HG02970 (cell line): ENCODE results near the gene SFXN1.
A peak's percentile ranks its signal among the peaks of the same experiment; 100 is the strongest.
"Not testable (repeated sequence)": the region's sequence is repeated elsewhere in the genome, so short reads cannot be mapped to it uniquely, and the experiment has no call there.

Source experiments
- ATAC-seq: cut with Tn5 transposase; IDR thresholded peaks from one replicate; pipeline ENCODE4 v1.9.1; 2021; ENCODE audit warnings: mild to moderate bottlenecking, moderate library complexity, moderate number of reproducible peaks; ENCODE audit not compliant: unreplicated experiment, low FRiP score

The SFXN1 gene

GRCh38 chr5:175534070-175534932 is 55.9 kb downstream of the SFXN1 start:
- ATAC-seq, result peak; percentile 93

GRCh38 chr5:175535331-175535730 is 57.0 kb downstream of the SFXN1 start:
- not testable (repeated sequence) for ATAC-seq

- ATAC-seq, result no peak
These were observed 57.4 kb downstream of the SFXN1 start for GRCh38 chr5:175535796-175536195.

GRCh38 chr5:175538576-175538975 is 60.2 kb downstream of the SFXN1 start:
- no peak for ATAC-seq

- ATAC-seq, result no peak
These were observed 61.6 kb downstream of the SFXN1 start for GRCh38 chr5:175539936-175540335.

- ATAC-seq, result no peak
These were observed 62.9 kb downstream of the SFXN1 start for GRCh38 chr5:175541264-175541663.

GRCh38 chr5:175542232-175542965 is 64.0 kb downstream of the SFXN1 start:
- ATAC-seq, result no peak

GRCh38 chr5:175542966-175543235 is 64.5 kb downstream of the SFXN1 start:
- no peak for ATAC-seq

GRCh38 chr5:175544108-175544511 is 65.8 kb downstream of the SFXN1 start:
- ATAC-seq, result no peak

GRCh38 chr5:175544586-175544985 is 66.2 kb downstream of the SFXN1 start:
- no peak for ATAC-seq

- ATAC-seq, result no peak
These were observed 69.5 kb downstream of the SFXN1 start for GRCh38 chr5:175547842-175548241.

GRCh38 chr5:175548626-175549311 is 70.4 kb downstream of the SFXN1 start:
- no peak for ATAC-seq

GRCh38 chr5:175550055-175550805 is 71.9 kb downstream of the SFXN1 start:
- no peak for ATAC-seq

GRCh38 chr5:175551266-175551665 is 72.9 kb downstream of the SFXN1 start:
- no peak for ATAC-seq

GRCh38 chr5:175554296-175554695 is 75.9 kb downstream of the SFXN1 start:
- no peak for ATAC-seq

- no peak for ATAC-seq
These were observed 76.9 kb downstream of the SFXN1 start for GRCh38 chr5:175555168-175555785.

GRCh38 chr5:175556794-175557193 is 78.4 kb downstream of the SFXN1 start:
- ATAC-seq, result no peak

- ATAC-seq, result no peak
These were observed 79.4 kb downstream of the SFXN1 start for GRCh38 chr5:175557778-175558177.

- ATAC-seq, result no peak
These were observed 80.6 kb downstream of the SFXN1 start for GRCh38 chr5:175558801-175559480.

GRCh38 chr5:175560011-175560410 is 81.7 kb downstream of the SFXN1 start:
- no peak for ATAC-seq
